Peyer's patch (tissue), 4 donors: ENCODE data around the gene CHMP2B. TPM values are rescaled to one million over a fixed set of nuclear protein-coding genes. Genes with fewer than 3 reads are reported as not detected.

ENCODE experiments used
- DNase-seq, 3 donors: peaks; one replicate each; pipeline ENCODE4 v3.0.0-alpha.2; 2017 to 2019
- H3K27ac ChIP-seq, 4 donors: fragments of 200-600 bp; sonication (generic); one replicate each; pipeline ENCODE4 v1.5.1; 2016 to 2019
- H3K27me3 ChIP-seq, 2 donors: fragments of 200-600 bp; sonication (generic); one replicate each; pipeline ENCODE4 v1.5.1; 2019
- H3K36me3 ChIP-seq, 3 donors: fragments of 200-600 bp; sonication (generic); one replicate each; pipeline ENCODE4 v1.5.1; 2016 to 2019
- H3K4me1 ChIP-seq, 4 donors: fragments of 200-600 bp; sonication (generic); one replicate each; pipeline ENCODE4 v1.5.1; 2016 to 2019
- H3K4me3 ChIP-seq, 4 donors: fragments of 200-600 bp; sonication (generic); 1 replicate in 3 of 4; 2 replicates in 1 of 4; pipeline ENCODE4 v1.5.1; 2016 to 2019; ENCODE audit warnings: mild to moderate bottlenecking in 1 of 4
- H3K9me3 ChIP-seq, 4 donors: fragments of 200-600 bp; sonication (generic); one replicate each; pipeline ENCODE4 v1.5.1; 2016 to 2019; ENCODE audit warnings: mild to moderate bottlenecking in 1 of 4
- POLR2A ChIP-seq, 2 donors: fragments of 450-650 bp; IDR thresholded peaks; one replicate each; pipeline ENCODE4 v1.5.1; 2017; ENCODE audit warnings: antibody characterized with exemption in 2 of 2, mild to moderate bottlenecking in 2 of 2, moderate library complexity in 2 of 2
- total RNA-seq, 4 donors: library from RNA; depleted of rRNA; stranded (reverse); fragments of >200 nt; gene quantifications; one replicate each; pipeline ENCODE4 v1.1.0, GENCODE V29; 2016
- TF ChIP-seq, protein P1 (sequence below), 6 experiments: fragments of 450-650 bp in 4 of 6; fragments of 200-600 bp in 2 of 6; sonication (generic) in 1 of 6; IDR thresholded peaks; one replicate each; pipeline ENCODE4 v1.5.1; 2017 to 2019; ENCODE audit warnings: antibody characterized with exemption in 6 of 6, mild to moderate bottlenecking in 3 of 6, moderate library complexity in 1 of 6

Gene CHMP2B
- total RNA-seq, 4 donors from 2014 or later, result 27.1 to 60.6 (median 38.6) TPM

DNA sequence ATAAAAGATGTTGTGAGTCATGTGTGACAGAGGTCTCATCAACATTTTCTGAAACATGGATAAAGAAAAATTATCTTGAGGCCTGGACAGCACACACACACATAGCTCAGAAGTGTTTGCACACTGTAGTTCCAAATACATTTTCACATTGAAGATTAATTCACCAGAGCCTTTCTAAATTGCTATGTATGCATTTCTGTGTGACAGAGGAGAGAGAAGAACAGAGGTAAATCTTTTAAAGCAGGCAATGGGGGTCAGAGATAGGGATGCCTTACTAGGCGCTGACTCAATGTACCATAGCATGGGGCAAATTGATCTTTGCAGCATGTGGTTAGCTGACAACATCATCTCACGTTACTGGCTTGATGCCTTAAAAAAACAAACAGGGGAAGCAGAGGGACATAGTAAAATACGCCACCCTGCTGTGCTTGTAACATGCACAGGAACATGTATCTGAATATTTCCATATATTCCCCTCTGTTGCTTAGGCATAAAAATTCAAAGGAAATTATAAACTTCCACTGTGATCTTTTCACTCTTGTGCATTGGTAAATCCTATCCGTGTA lies 41.6 kb downstream of the CHMP2B start:
- DNase-seq, result no peak
- H3K4me1 ChIP-seq, result no peaks in the 10 kb centered on the region
- H3K27ac ChIP-seq, result no peak overlapping the region
- H3K36me3 ChIP-seq, result no peaks in the 10 kb centered on the region
- TF ChIP-seq, protein P1, sequence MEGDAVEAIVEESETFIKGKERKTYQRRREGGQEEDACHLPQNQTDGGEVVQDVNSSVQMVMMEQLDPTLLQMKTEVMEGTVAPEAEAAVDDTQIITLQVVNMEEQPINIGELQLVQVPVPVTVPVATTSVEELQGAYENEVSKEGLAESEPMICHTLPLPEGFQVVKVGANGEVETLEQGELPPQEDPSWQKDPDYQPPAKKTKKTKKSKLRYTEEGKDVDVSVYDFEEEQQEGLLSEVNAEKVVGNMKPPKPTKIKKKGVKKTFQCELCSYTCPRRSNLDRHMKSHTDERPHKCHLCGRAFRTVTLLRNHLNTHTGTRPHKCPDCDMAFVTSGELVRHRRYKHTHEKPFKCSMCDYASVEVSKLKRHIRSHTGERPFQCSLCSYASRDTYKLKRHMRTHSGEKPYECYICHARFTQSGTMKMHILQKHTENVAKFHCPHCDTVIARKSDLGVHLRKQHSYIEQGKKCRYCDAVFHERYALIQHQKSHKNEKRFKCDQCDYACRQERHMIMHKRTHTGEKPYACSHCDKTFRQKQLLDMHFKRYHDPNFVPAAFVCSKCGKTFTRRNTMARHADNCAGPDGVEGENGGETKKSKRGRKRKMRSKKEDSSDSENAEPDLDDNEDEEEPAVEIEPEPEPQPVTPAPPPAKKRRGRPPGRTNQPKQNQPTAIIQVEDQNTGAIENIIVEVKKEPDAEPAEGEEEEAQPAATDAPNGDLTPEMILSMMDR (IDR thresholded peaks at IDR 0.05), result no peak
- TF ChIP-seq POLR2A (IDR thresholded peaks at IDR 0.05), result no peak
- no peaks in the 10 kb centered on the region for H3K27me3 ChIP-seq
- H3K4me3 ChIP-seq, result no peak overlapping the region
- no peaks in the 10 kb centered on the region for H3K9me3 ChIP-seq

DNA sequence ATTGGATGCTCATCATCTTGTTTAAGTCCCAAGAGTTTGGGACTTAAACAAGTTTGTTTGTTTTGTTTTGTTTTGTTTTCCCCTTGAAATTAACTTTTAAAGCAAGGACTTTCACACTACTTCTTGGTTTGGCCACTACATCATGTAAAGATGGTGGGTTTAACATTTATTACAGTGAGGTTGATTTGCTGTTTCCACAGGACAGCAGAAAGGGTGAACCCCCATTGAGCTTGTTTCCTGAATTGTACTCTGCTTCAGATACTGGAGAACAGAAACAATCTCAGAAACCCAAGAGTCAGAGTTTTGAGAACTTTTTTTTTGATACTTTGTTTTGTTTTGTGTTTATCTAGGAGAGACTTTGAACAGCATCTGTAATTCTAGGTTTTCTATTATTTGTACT lies 42.6 kb downstream of the CHMP2B start:
- H3K36me3 ChIP-seq, result no peaks in the 10 kb centered on the region
- H3K27ac ChIP-seq, result no peak overlapping the region
- no peaks in the 10 kb centered on the region for H3K27me3 ChIP-seq
- H3K4me1 ChIP-seq, result no peaks in the 10 kb centered on the region
- no peak for TF ChIP-seq POLR2A (IDR thresholded peaks at IDR 0.05)
- TF ChIP-seq, protein P1 (IDR thresholded peaks at IDR 0.05), result no peak
- no peak overlapping the region for H3K4me3 ChIP-seq
- no peaks in the 10 kb centered on the region for H3K9me3 ChIP-seq
- DNase-seq, result no peak

DNA sequence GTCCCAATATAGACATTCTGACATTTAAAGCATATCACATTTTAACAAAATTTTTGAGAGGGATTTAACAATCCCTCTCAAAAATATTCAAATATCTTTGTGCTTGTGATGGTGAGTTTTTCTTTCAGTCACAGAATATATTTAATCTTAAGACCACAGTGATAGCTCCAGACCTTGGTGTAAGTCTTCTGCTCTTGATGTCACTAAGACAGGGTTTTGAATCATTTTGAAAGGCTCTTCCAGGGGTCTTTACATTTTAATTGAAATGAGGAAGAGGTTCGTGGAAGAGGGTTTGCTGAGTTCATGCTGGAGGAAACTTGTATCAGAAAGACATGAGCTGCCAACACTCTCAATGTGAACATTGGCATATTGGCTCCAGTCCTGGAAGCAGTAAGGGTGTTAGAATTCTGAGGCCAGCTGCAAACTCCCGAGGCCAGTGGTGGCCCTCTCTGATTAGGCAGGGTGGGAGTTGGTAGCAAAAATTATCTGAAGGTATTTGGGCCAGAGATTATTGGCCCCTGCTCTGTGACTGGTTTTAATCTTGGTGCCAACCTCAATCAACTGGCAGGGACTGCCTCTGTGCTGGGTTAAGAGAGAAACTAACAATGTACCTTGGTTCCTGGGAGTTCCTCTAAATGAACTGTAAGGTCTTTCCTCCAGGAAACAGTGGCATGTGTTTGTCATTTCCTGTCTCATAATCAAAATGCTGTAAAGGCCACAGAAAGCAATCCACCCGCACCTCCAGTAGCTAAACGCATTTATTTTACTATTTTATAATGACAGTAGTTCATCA lies 44.0 kb downstream of the CHMP2B start:
- Histone ChIP-seq H3K4me3 (no peak overlapping the region), H3K4me1 (no peaks in the 10 kb centered on the region), H3K36me3 (no peaks in the 10 kb centered on the region), H3K27me3 (no peaks in the 10 kb centered on the region), H3K9me3 (no peaks in the 10 kb centered on the region), H3K27ac (no peak overlapping the region)
- DNase-seq, result no peak
- no peak for TF ChIP-seq POLR2A (IDR thresholded peaks at IDR 0.05)
- TF ChIP-seq, protein P1 (IDR thresholded peaks at IDR 0.05), result no peak

DNA sequence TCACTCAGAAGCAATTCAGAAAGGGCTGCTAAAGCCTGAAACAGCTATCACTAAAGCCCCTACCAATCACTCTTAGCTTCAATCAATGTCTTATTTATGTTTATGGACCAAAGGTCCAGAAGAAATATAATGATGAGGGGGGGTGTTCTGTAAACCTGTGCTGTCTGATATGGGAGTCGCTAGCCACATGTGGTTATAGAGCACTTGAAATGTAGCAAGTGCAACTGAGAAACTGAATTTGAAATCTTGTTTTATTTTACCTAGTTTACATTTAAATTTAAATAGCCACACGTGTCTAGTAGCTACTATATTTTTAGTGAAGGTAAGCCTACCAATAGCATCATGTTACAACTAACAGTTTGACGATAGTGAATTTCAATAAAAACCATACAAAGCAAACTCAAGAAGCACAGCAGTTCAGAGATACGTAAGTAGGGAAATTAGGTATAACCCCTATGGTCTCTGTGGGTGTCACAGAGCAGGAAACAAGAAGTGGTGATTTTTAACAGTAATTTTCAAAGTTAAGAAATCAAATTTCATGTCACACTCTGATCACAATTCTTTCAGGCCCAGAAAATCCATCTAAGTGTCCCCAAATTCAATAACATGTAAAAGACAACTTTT lies 45.7 kb downstream of the CHMP2B start:
- H3K4me1 ChIP-seq, result no peaks in the 10 kb centered on the region
- H3K27ac ChIP-seq, result no peak overlapping the region
- no peak overlapping the region for H3K4me3 ChIP-seq
- DNase-seq, result no peak
- no peaks in the 10 kb centered on the region for H3K27me3 ChIP-seq
- no peaks in the 10 kb centered on the region for H3K9me3 ChIP-seq
- no peaks in the 10 kb centered on the region for H3K36me3 ChIP-seq
- TF ChIP-seq POLR2A (IDR thresholded peaks at IDR 0.05), result no peak
- TF ChIP-seq, protein P1 (IDR thresholded peaks at IDR 0.05), result no peak

DNA sequence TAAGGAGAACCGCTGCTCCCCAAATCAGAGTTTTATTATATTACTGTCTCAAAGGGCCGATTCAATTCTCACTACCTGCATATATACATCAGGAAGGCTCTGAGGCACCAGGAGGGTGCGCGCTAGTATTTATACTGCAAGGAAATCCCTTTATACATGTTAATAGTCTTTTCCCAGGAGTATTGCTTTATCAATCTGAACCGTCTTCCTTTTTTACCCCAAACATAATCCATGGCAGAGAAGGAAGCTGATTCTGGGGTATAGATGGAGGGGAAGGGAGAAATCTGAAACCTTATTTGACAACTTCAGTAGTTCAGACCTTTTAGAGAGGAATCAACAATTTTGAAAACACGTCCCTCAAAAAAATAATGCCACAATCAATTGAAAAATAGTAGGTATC lies 49.4 kb downstream of the CHMP2B start, which contains the start of gene POU1F1:
TSS of gene POU1F1 (minus strand) at position 101 of the 400 bp plus-strand sequence. CDS start 122 bp downstream, outside the sequence.
- Histone ChIP-seq H3K27ac (no peak within 1 kb of the TSS), H3K4me1 (no peaks in the 10 kb centered on the region), H3K36me3 (no peaks in the 10 kb centered on the region), H3K9me3 (no peaks in the 10 kb centered on the region), H3K27me3 (no peaks in the 10 kb centered on the region), H3K4me3 (no peak within 1 kb of the TSS)
- TF ChIP-seq POLR2A (IDR thresholded peaks at IDR 0.05), result no peak
- TF ChIP-seq, protein P1 (IDR thresholded peaks at IDR 0.05), result no peak
- no peak for DNase-seq
